Loucy (cell line): ENCODE measurements around the gene RPL36AL.

ENCODE experiments used
- H2AFZ ChIP-seq: fragments of 200-600 bp; sonication (generic); 2 replicates; pipeline ENCODE4 v1.6.0; 2016; ENCODE audit warnings: antibody characterized with exemption, mild to moderate bottlenecking, low read length, moderate library complexity
- H3F3A ChIP-seq: fragments of 200-600 bp; 2 replicates; pipeline ENCODE4 v1.6.0; 2016; ENCODE audit warnings: antibody characterized with exemption, low read depth, mild to moderate bottlenecking
- H3K27me3 ChIP-seq: fragments of 200-600 bp; sonication (generic); 2 replicates; pipeline ENCODE4 v1.6.1; 2014; ENCODE audit warnings: low read length, mild to moderate bottlenecking; ENCODE audit not compliant: insufficient read depth, poor library complexity, severe bottlenecking
- H3K36me3 ChIP-seq: fragments of 200-600 bp; sonication (generic); 2 replicates; pipeline ENCODE4 v1.6.1; 2016; ENCODE audit warnings: low read length; ENCODE audit not compliant: insufficient read depth
- H3K4me1 ChIP-seq: fragments of 200-600 bp; sonication (generic); 2 replicates; pipeline ENCODE4 v1.5.1; 2014; ENCODE audit warnings: low read length, mild to moderate bottlenecking; ENCODE audit not compliant: insufficient read depth, poor library complexity, severe bottlenecking
- H3K4me2 ChIP-seq: fragments of 200-600 bp; sonication (generic); 2 replicates; pipeline ENCODE4 v1.6.0; 2014; ENCODE audit warnings: antibody characterized with exemption, low read length, low read depth, mild to moderate bottlenecking; ENCODE audit not compliant: poor library complexity, severe bottlenecking
- H3K4me3 ChIP-seq: fragments of 200-600 bp; sonication (generic); 2 replicates; pipeline ENCODE4 v1.5.1; 2014; ENCODE audit warnings: low read length, mild to moderate bottlenecking, mixed read lengths; ENCODE audit not compliant: poor library complexity, severe bottlenecking
- H3K79me2 ChIP-seq: fragments of 200-600 bp; sonication (generic); 2 replicates; pipeline ENCODE4 v1.6.1; 2014; ENCODE audit warnings: low read length; ENCODE audit not compliant: insufficient read depth
- H3K9ac ChIP-seq: fragments of 200-600 bp; sonication (generic); 2 replicates; pipeline ENCODE4 v1.6.0; 2014; ENCODE audit warnings: mild to moderate bottlenecking, low read depth, low read length, moderate library complexity; ENCODE audit not compliant: poor library complexity, severe bottlenecking
- H3K9me2 ChIP-seq: fragments of 200-600 bp; sonication (generic); replicated peaks from 2 replicates; pipeline ENCODE4 v1.6.1; 2016; ENCODE audit warnings: low read depth, low read length, mixed read lengths
- H3K9me3 ChIP-seq: fragments of 200-600 bp; sonication (generic); 2 replicates; pipeline ENCODE4 v1.6.1; 2014; ENCODE audit warnings: mild to moderate bottlenecking, antibody characterized with exemption, low read length, low read depth; ENCODE audit not compliant: insufficient read depth
- H4K20me1 ChIP-seq: fragments of 200-600 bp; sonication (generic); 2 replicates; pipeline ENCODE4 v1.6.0; 2014; ENCODE audit warnings: antibody characterized with exemption, low read length, mild to moderate bottlenecking; ENCODE audit not compliant: insufficient read depth, poor library complexity, severe bottlenecking
- CTCF ChIP-seq: fragments of 200-600 bp; sonication (generic); conservative IDR thresholded peaks from 2 replicates; pipeline ENCODE4 v1.5.1; 2014; ENCODE audit warnings: mild to moderate bottlenecking, antibody characterized with exemption, low read length
- EZH2phosphoT487 ChIP-seq: fragments of 200-600 bp; IDR thresholded peaks from 2 replicates; pipeline ENCODE4 v1.6.1; 2018; ENCODE audit warnings: antibody characterized with exemption, mild to moderate bottlenecking, moderate library complexity, borderline replicate concordance

The RPL36AL gene

GRCh38 chr14:49581209-49582112 is 39.0 kb downstream of the RPL36AL start:
- Histone ChIP-seq H2AFZ (no peak overlapping the region), H3K4me1 (peaks cover 55% of the 10 kb centered on the region), H3K4me2 (peak overlapping the region; percentile 98), H3K9ac (peak overlapping the region; percentile 55), H3K79me2 (peaks cover 90% of the 10 kb centered on the region), H3K9me3 (no peaks in the 10 kb centered on the region), H3K9me2 (no peaks in the 10 kb centered on the region), H3K36me3 (peaks cover 39% of the 10 kb centered on the region), H3K4me3 (peak overlapping the region; percentile 88), H4K20me1 (peaks cover 87% of the 10 kb centered on the region), H3K27me3 (no peaks in the 10 kb centered on the region), H3F3A (no peaks in the 10 kb centered on the region)
- no peak for TF ChIP-seq CTCF
- no peak for TF ChIP-seq EZH2phosphoT487

- Histone ChIP-seq H3K27me3 (no peaks in the 10 kb centered on the region), H3K9ac (no peak overlapping the region), H3K4me1 (peaks cover 54% of the 10 kb centered on the region), H3K9me2 (no peaks in the 10 kb centered on the region), H3K36me3 (peaks cover 55% of the 10 kb centered on the region), H3K4me2 (peak overlapping the region; percentile 64), H2AFZ (no peak overlapping the region), H3F3A (no peaks in the 10 kb centered on the region), H3K4me3 (peak overlapping the region; percentile 39), H4K20me1 (peaks cover 76% of the 10 kb centered on the region), H3K79me2 (peaks cover 76% of the 10 kb centered on the region), H3K9me3 (no peaks in the 10 kb centered on the region)
- TF ChIP-seq EZH2phosphoT487 = no peak
- no peak for TF ChIP-seq CTCF
These were observed 40.6 kb downstream of the RPL36AL start for GRCh38 chr14:49579841-49580240.

GRCh38 chr14:49578141-49578540 is 42.3 kb downstream of the RPL36AL start:
- H3K4me3 ChIP-seq = no peak overlapping the region
- no peaks in the 10 kb centered on the region for H3K27me3 ChIP-seq
- peaks cover 39% of the 10 kb centered on the region for H3K4me1 ChIP-seq
- H3K36me3 ChIP-seq = peaks cover 55% of the 10 kb centered on the region
- TF ChIP-seq EZH2phosphoT487 (no peak), CTCF (no peak)
- H3K9me2 ChIP-seq = no peaks in the 10 kb centered on the region
- H3K79me2 ChIP-seq = peaks cover 59% of the 10 kb centered on the region
- H4K20me1 ChIP-seq = peaks cover 59% of the 10 kb centered on the region
- no peaks in the 10 kb centered on the region for H3K9me3 ChIP-seq
- H2AFZ ChIP-seq = no peak overlapping the region
- H3F3A ChIP-seq = no peaks in the 10 kb centered on the region
- H3K4me2 ChIP-seq = no peak overlapping the region
- H3K9ac ChIP-seq = no peak overlapping the region
